Prostate gland (tissue), 2 donors: ENCODE results near the gene BCAP29. TPM values are rescaled to one million over a fixed set of nuclear protein-coding genes. Genes with fewer than 3 reads are reported as not detected.
A peak's percentile ranks its signal among the peaks of the same experiment; 100 is the strongest.

Source experiments
- DNase-seq: peaks from one replicate; pipeline ENCODE4 v3.0.0-alpha.2; 2019; ENCODE audit warnings: low spot score
- H3K27ac ChIP-seq, 2 donors: fragments of 200-600 bp; sonication (generic); 2 replicates each; pipeline ENCODE4 v1.5.1; 2017 to 2019
- H3K27me3 ChIP-seq: fragments of 200-600 bp; sonication (generic); replicated peaks from 2 replicates; pipeline ENCODE4 v1.5.1; 2019; ENCODE audit not compliant: insufficient read depth
- H3K36me3 ChIP-seq, 2 donors: fragments of 200-600 bp; sonication (generic); 1 replicate in 1 of 2; 2 replicates in 1 of 2; pipeline versions ENCODE4 v1.5.1 to v1.8.1; 2017 to 2019
- H3K4me1 ChIP-seq: fragments of 200-600 bp; sonication (generic); replicated peaks from 2 replicates; pipeline ENCODE4 v1.5.1; 2019
- H3K4me3 ChIP-seq, 2 donors: fragments of 200-600 bp; sonication (generic); 2 replicates each; pipeline ENCODE4 v1.5.1; 2017 to 2019
- H3K9me3 ChIP-seq: fragments of 200-600 bp; sonication (generic); 2 replicates; pipeline ENCODE4 v1.5.1; 2017
- POLR2A ChIP-seq: fragments of 450-650 bp; IDR thresholded peaks from one replicate; pipeline ENCODE4 v1.6.1; 2016; ENCODE audit warnings: antibody characterized with exemption, mild to moderate bottlenecking
- POLR2AphosphoS5 ChIP-seq: sonication (generic); formaldehyde crosslinking; IDR thresholded peaks from one replicate; pipeline ENCODE4 v1.6.1; 2017; ENCODE audit warnings: antibody characterized with exemption
- WGBS: methylation state at CpG from one replicate; pipeline ENCODE4 v1.1.5; 2018; 5-methylcytosine and 5-hydroxymethylcytosine counted together
- intact Hi-C: fragments of 100-400 bp; cut with DNase I; formaldehyde crosslinking; loops from one replicate; pipeline ENCODE4 v1.14.2; 2022
- total RNA-seq, 2 donors: library from RNA; depleted of rRNA; stranded (reverse); fragments of >200 nt; gene quantifications; one replicate each; pipeline ENCODE4 v1.1.0, GENCODE V29; 2016
- TF ChIP-seq, protein P1 (sequence below), 4 experiments: fragments of 200-600 bp in 2 of 4; fragments of 450-650 bp in 2 of 4; sonication (generic) in 2 of 4; IDR thresholded peaks; 1 replicate in 3 of 4; 2 replicates in 1 of 4; pipeline ENCODE4 v1.5.1; 2016 to 2019; ENCODE audit warnings: antibody characterized with exemption in 4 of 4, mild to moderate bottlenecking in 2 of 4, moderate library complexity in 2 of 4

The BCAP29 gene
- total RNA-seq, 2 donors from 2014 or later: 95.4 to 99.9 TPM

DNA sequence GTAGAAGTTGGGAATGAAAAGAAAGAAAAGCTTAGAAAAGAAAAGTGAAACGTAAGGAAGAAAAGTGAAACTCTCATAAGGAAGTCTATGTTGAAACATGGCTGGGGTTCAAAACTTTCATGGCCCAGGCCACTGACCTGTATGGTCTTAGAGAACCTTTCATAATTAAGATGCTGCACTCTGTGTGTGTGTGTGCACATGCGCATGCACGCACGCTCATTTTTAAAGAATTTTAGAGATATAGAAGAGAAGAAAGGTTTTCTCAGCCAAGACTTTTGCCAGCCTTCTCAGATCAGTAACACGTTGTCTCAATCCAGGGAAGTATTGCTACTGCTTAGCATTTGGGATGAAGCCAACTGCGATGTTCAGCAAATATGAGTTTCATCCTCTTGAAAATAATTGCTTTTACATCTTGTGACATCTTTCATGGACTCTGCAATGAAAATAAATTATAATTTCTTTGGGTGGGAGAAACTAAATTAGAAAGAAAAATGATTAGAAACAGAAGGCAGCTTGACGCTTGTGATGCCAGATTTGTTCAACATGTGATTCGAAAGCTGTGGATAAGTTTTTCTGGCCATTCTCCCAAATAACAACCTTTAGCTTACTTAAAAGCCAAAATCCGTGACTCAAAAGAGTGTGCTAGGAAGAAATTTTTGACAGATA, 64.4 kb downstream of the BCAP29 start:
- no peak for DNase-seq
- TF ChIP-seq, protein P1, sequence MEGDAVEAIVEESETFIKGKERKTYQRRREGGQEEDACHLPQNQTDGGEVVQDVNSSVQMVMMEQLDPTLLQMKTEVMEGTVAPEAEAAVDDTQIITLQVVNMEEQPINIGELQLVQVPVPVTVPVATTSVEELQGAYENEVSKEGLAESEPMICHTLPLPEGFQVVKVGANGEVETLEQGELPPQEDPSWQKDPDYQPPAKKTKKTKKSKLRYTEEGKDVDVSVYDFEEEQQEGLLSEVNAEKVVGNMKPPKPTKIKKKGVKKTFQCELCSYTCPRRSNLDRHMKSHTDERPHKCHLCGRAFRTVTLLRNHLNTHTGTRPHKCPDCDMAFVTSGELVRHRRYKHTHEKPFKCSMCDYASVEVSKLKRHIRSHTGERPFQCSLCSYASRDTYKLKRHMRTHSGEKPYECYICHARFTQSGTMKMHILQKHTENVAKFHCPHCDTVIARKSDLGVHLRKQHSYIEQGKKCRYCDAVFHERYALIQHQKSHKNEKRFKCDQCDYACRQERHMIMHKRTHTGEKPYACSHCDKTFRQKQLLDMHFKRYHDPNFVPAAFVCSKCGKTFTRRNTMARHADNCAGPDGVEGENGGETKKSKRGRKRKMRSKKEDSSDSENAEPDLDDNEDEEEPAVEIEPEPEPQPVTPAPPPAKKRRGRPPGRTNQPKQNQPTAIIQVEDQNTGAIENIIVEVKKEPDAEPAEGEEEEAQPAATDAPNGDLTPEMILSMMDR (IDR thresholded peaks at IDR 0.05): no peak
- TF ChIP-seq POLR2AphosphoS5: no peak
- no peak for TF ChIP-seq POLR2A

DNA sequence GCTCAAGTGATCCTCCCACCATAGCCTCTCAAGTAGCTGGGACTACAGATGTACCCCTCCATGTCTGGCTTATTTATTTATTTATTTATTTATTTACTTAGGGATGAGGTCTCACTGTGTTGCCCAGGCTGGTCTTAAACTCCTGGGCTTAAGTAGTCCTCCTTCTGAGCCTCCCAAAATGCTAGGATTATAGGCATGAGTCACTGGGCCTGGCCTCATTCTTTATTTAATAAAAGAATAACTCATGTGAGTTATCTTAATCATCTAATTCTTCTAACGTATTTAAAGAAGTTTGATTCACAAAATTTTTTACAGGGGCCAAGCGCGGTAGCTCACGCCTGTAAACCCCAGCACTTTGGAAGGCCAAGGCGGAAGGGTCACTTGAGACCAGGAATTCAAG, 72.6 kb downstream of the BCAP29 start:
- intact Hi-C loops: no loop called here
- no peak overlapping the region for H3K27ac ChIP-seq
- no peaks in the 10 kb centered on the region for H3K36me3 ChIP-seq
- H3K27me3 ChIP-seq: no peaks in the 10 kb centered on the region
- TF ChIP-seq, protein P1 (IDR thresholded peaks at IDR 0.05): no peak
- TF ChIP-seq POLR2AphosphoS5 (no peak), POLR2A (no peak)
- 90% methylated on average over 5 of the region's 5 CpGs for WGBS
- no peak overlapping the region for H3K4me3 ChIP-seq
- no peaks in the 10 kb centered on the region for H3K9me3 ChIP-seq
- no peaks in the 10 kb centered on the region for H3K4me1 ChIP-seq
- DNase-seq: no peak

More for the DNA sequence above, 64.4 kb downstream of the BCAP29 start:
- no peaks in the 10 kb centered on the region for H3K36me3 ChIP-seq
- WGBS: 52% methylated on average over 9 of the region's 9 CpGs
- H3K27me3 ChIP-seq: no peaks in the 10 kb centered on the region
- H3K9me3 ChIP-seq: no peaks in the 10 kb centered on the region
- H3K4me3 ChIP-seq: no peak overlapping the region
- no peak overlapping the region for H3K27ac ChIP-seq
- no peaks in the 10 kb centered on the region for H3K4me1 ChIP-seq
- intact Hi-C loops: no loop called here

DNA sequence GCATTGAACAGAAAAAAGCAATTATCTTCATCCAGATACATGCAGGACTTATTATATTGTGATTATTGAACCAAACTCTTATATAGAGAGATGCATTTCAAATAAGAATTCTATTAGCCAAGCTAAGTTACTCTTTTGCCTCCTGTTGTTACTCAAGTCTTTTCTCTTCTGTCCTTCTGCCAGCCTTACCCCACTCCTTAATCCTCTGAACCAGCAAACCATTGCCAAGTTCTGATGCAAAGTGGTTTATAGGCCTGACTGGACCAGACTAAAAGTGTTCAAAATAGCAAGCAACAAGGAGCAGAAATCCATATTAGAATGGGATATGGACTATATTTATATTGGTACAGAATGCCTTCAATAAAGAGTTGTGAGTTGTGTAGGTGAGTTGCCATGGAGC, 78.4 kb downstream of the BCAP29 start:
- H3K4me3 ChIP-seq: no peak overlapping the region
- no peak for DNase-seq
- peaks cover 2% of the 10 kb centered on the region for H3K4me1 ChIP-seq
- no peaks in the 10 kb centered on the region for H3K9me3 ChIP-seq
- no peaks in the 10 kb centered on the region for H3K27me3 ChIP-seq
- no peak overlapping the region for H3K27ac ChIP-seq
- TF ChIP-seq, protein P1 (IDR thresholded peaks at IDR 0.05): no peak
- no peak for TF ChIP-seq POLR2A
- H3K36me3 ChIP-seq: no peaks in the 10 kb centered on the region
- intact Hi-C loops: no loop called here

DNA sequence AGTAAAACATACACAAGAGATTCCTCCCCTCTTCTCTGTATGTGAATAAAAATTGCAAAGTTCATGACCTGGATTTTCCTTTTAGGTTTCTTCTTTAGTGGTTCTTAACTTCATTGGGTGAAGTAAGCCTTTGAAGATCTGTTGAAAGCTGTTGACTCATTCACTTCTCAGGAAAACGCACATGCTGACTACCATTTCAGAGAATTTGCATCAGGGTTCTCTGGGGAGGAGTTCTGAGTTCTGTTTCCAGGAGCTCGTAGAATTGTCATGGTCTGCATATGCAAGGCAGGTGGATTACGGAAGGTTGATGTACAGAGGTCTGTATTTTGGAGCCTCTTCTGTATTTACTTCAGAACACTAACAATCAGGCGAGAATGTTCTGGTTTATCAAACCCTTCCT, 79.6 kb downstream of the BCAP29 start:
- 89% methylated on average over 4 of the region's 4 CpGs for WGBS
- DNase-seq: no peak
- intact Hi-C loops: no loop called here
- H3K4me1 ChIP-seq: peaks cover 2% of the 10 kb centered on the region
- H3K27me3 ChIP-seq: no peaks in the 10 kb centered on the region
- TF ChIP-seq POLR2AphosphoS5 (no peak), POLR2A (no peak)
- TF ChIP-seq, protein P1 (IDR thresholded peaks at IDR 0.05): no peak
- H3K4me3 ChIP-seq: no peak overlapping the region
- H3K36me3 ChIP-seq: no peaks in the 10 kb centered on the region
- no peak overlapping the region for H3K27ac ChIP-seq
- no peaks in the 10 kb centered on the region for H3K9me3 ChIP-seq

DNA sequence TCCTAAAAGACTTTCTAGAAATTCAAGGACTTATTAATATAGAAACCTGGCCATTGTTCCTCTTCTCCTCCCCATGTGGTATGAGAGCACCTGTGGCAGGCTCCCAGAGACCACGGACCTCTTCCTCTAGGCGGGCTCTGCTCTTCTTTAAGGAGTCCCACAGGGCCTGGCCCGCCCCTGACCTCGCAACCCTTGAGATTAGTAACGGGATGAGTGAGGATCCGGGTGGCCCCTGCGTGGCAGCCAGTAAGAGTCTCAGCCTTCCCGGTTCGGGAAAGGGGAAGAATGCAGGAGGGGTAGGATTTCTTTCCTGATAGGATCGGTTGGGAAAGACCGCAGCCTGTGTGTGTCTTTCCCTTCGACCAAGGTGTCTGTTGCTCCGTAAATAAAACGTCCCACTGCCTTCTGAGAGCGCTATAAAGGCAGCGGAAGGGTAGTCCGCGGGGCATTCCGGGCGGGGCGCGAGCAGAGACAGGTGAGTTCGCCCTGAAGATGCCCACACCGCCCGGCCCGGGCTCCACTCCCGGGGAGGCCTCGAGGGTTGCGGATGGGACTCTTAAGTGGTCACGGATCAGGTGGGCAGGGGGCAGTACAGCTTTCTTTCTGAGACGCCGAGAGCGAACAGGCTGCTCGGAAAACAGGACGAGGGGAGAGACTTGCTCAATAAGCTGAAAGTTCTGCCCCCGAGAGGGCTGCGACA, 80.5 kb downstream of the BCAP29 start, which contains the start of gene SLC26A4:
TSS of gene SLC26A4 (plus strand) at position 448 of the 700 bp plus-strand sequence. CDS start 814 bp downstream, outside the sequence.
- Histone ChIP-seq H3K9me3 (no peaks in the 10 kb centered on the region), H3K4me1 (peaks cover 2% of the 10 kb centered on the region), H3K27ac (peak within 1 kb of the TSS in 1 of 2 donors; percentile 44), H3K4me3 (peak within 1 kb of the TSS; percentile 40 to 48), H3K36me3 (no peaks in the 10 kb centered on the region), H3K27me3 (no peaks in the 10 kb centered on the region)
- TF ChIP-seq, protein P1 (IDR thresholded peaks at IDR 0.05): no peak
- no peak for TF ChIP-seq POLR2AphosphoS5
- TF ChIP-seq POLR2A: no peak
- 10% methylated on average over 37 of the region's 37 CpGs for WGBS
- DNase-seq: no peak
- intact Hi-C loops: no loop called here
